Tibial artery (tissue), 4 donors: ENCODE data around the gene KLF13.

Experiments used
- DNase-seq, 2 donors: peaks; one replicate each; pipeline ENCODE4 v3.0.0-alpha.2; 2019
- H3K27ac ChIP-seq, 2 donors: fragments of 200-600 bp; sonication (generic) in 1 of 2; 1 replicate in 1 of 2; 2 replicates in 1 of 2; pipeline ENCODE4 v1.5.1; 2018 to 2019; ENCODE audit warnings: mild to moderate bottlenecking in 1 of 2
- H3K27me3 ChIP-seq, 2 donors: fragments of 200-600 bp; sonication (generic) in 1 of 2; one replicate each; pipeline versions ENCODE4 v1.5.1 to v1.6.0; 2016 to 2019
- H3K36me3 ChIP-seq, 3 donors: fragments of 200-600 bp; sonication (generic) in 2 of 3; one replicate each; pipeline ENCODE4 v1.5.1; 2016 to 2019; ENCODE audit warnings: mild to moderate bottlenecking in 2 of 3
- H3K4me1 ChIP-seq, 4 donors: fragments of 200-600 bp; sonication (generic) in 2 of 4; 1 replicate in 3 of 4; 2 replicates in 1 of 4; pipeline ENCODE4 v1.5.1; 2016 to 2019
- H3K4me3 ChIP-seq, 2 donors: fragments of 200-600 bp; sonication (generic) in 1 of 2; 1 replicate in 1 of 2; 2 replicates in 1 of 2; pipeline ENCODE4 v1.5.1; 2018 to 2019; ENCODE audit warnings: mild to moderate bottlenecking in 2 of 2
- H3K9me3 ChIP-seq, 3 donors: fragments of 200-600 bp; sonication (generic) in 1 of 3; one replicate each; pipeline ENCODE4 v1.5.1; 2016 to 2019
- CTCF ChIP-seq, 2 experiments: fragments of 200-600 bp in 1 of 2; fragments of 450-650 bp in 1 of 2; IDR thresholded peaks; one replicate each; pipeline ENCODE4 v1.5.1; 2017 to 2019; ENCODE audit warnings: antibody characterized with exemption in 2 of 2, mild to moderate bottlenecking in 1 of 2, moderate library complexity in 1 of 2
- intact Hi-C: fragments of 100-400 bp; cut with DNase I; formaldehyde crosslinking; loops from one replicate; pipeline ENCODE4 v1.15.0; 2023; ENCODE audit warnings: low total_unique reads

The KLF13 gene

GRCh38 chr15:31292391-31293015, 34.1 kb upstream of the KLF13 start:
- no peak overlapping the region for H3K27ac ChIP-seq
- intact Hi-C loops: no loop called here
- DNase-seq: no peak

GRCh38 chr15:31293655-31294054, 33.0 kb upstream of the KLF13 start:
- no peak overlapping the region for H3K27ac ChIP-seq
- no peaks in the 10 kb centered on the region for H3K36me3 ChIP-seq
- TF ChIP-seq CTCF (IDR thresholded peaks at IDR 0.05): no peak
- intact Hi-C loops: no loop called here
- no peaks in the 10 kb centered on the region for H3K9me3 ChIP-seq
- H3K4me1 ChIP-seq: peaks cover 0 to 11% (median 0%) of the 10 kb centered on the region in 4 donors
- no peak for DNase-seq
- peaks cover 0 to 24% of the 10 kb centered on the region in 2 donors for H3K27me3 ChIP-seq
- no peak overlapping the region for H3K4me3 ChIP-seq

More at GRCh38 chr15:31292391-31293015, 34.1 kb upstream of the KLF13 start:
- peaks cover 0 to 5% (median 0%) of the 10 kb centered on the region in 3 donors for H3K9me3 ChIP-seq
- H3K36me3 ChIP-seq: no peaks in the 10 kb centered on the region
- H3K4me3 ChIP-seq: no peak overlapping the region
- H3K4me1 ChIP-seq: peaks cover 0 to 10% (median 0%) of the 10 kb centered on the region in 4 donors
- no peak for TF ChIP-seq CTCF (IDR thresholded peaks at IDR 0.05)
- peaks cover 0 to 17% of the 10 kb centered on the region in 2 donors for H3K27me3 ChIP-seq

GRCh38 chr15:31294067-31294466, 32.6 kb upstream of the KLF13 start:
- intact Hi-C loops: no loop called here
- Histone ChIP-seq H3K4me1 (peaks cover 0 to 11% (median 0%) of the 10 kb centered on the region in 4 donors), H3K9me3 (no peaks in the 10 kb centered on the region), H3K27ac (no peak overlapping the region), H3K4me3 (no peak overlapping the region), H3K27me3 (peaks cover 0 to 26% of the 10 kb centered on the region in 2 donors), H3K36me3 (no peaks in the 10 kb centered on the region)
- no peak for TF ChIP-seq CTCF (IDR thresholded peaks at IDR 0.05)
- DNase-seq: no peak

- intact Hi-C loops: no loop called here
- no peak for DNase-seq
- H3K27ac ChIP-seq: no peak overlapping the region
- H3K4me1 ChIP-seq: peaks cover 0 to 11% (median 0%) of the 10 kb centered on the region in 4 donors
- peaks cover 0 to 26% of the 10 kb centered on the region in 2 donors for H3K27me3 ChIP-seq
- no peaks in the 10 kb centered on the region for H3K9me3 ChIP-seq
- TF ChIP-seq CTCF (IDR thresholded peaks at IDR 0.05): no peak
- H3K36me3 ChIP-seq: no peaks in the 10 kb centered on the region
- no peak overlapping the region for H3K4me3 ChIP-seq
Observed at GRCh38 chr15:31295658-31296057, 31.0 kb upstream of the KLF13 start.

- no peak for DNase-seq
- H3K27ac ChIP-seq: no peak overlapping the region
- intact Hi-C loops: no loop called here
- no peaks in the 10 kb centered on the region for H3K36me3 ChIP-seq
- peaks cover 0 to 28% of the 10 kb centered on the region in 2 donors for H3K27me3 ChIP-seq
- no peak overlapping the region for H3K4me3 ChIP-seq
- H3K9me3 ChIP-seq: no peaks in the 10 kb centered on the region
- H3K4me1 ChIP-seq: peaks cover 0 to 11% (median 0%) of the 10 kb centered on the region in 4 donors
- no peak for TF ChIP-seq CTCF (IDR thresholded peaks at IDR 0.05)
Observed at GRCh38 chr15:31296219-31296645, 30.4 kb upstream of the KLF13 start.
